Measurements from ENCODE around the gene FUT8.

Gene FUT8

GRCh38 chr14:65599375-65599774, 186.8 kb downstream of the FUT8 start:
- Histone ChIP-seq H3K4me3 (IDR thresholded peaks at IDR 0.05; ENCODE audit: insufficient read depth, low read depth, low read length) (no peak overlapping the region), H2AFZ (ENCODE audit: low read depth) (no peak overlapping the region), H3K36me3 (ENCODE audit: insufficient read depth) (no peaks in the 10 kb centered on the region), H3K9ac (no peak overlapping the region), H3K27me3 (ENCODE audit: insufficient read depth, low read depth) (no peaks in the 10 kb centered on the region), H3K4me2 (no peak overlapping the region), H3K4me1 (ENCODE audit: low read depth, poor library complexity, severe bottlenecking) (peaks cover 2% of the 10 kb centered on the region), H3K27ac (no peak overlapping the region), H4K20me1 (ENCODE audit: insufficient read depth) (no peaks in the 10 kb centered on the region), H3K79me2 (ENCODE audit: insufficient read depth, low read depth) (no peaks in the 10 kb centered on the region)
- no peak for TF ChIP-seq CTCF (conservative IDR thresholded peaks at IDR 0.05; ENCODE audit: low read depth, low read length)

GRCh38 chr14:65600742-65601141, 188.2 kb downstream of the FUT8 start:
- Histone ChIP-seq H3K27me3 (ENCODE audit: insufficient read depth, low read depth) (no peaks in the 10 kb centered on the region), H3K79me2 (ENCODE audit: insufficient read depth, low read depth) (no peaks in the 10 kb centered on the region), H3K9ac (no peak overlapping the region), H3K4me1 (ENCODE audit: low read depth, poor library complexity, severe bottlenecking) (peaks cover 7% of the 10 kb centered on the region), H3K4me3 (IDR thresholded peaks at IDR 0.05; ENCODE audit: insufficient read depth, low read depth, low read length) (no peak overlapping the region), H4K20me1 (ENCODE audit: insufficient read depth) (no peaks in the 10 kb centered on the region), H3K27ac (no peak overlapping the region), H2AFZ (ENCODE audit: low read depth) (no peak overlapping the region), H3K4me2 (no peak overlapping the region), H3K36me3 (ENCODE audit: insufficient read depth) (no peaks in the 10 kb centered on the region)
- no peak for TF ChIP-seq CTCF (conservative IDR thresholded peaks at IDR 0.05; ENCODE audit: low read depth, low read length)

GRCh38 chr14:65604535-65604934, 192.0 kb downstream of the FUT8 start:
- no peaks in the 10 kb centered on the region for H3K79me2 ChIP-seq (ENCODE audit: insufficient read depth, low read depth)
- H3K27me3 ChIP-seq (ENCODE audit: insufficient read depth, low read depth) = no peaks in the 10 kb centered on the region
- no peaks in the 10 kb centered on the region for H3K36me3 ChIP-seq (ENCODE audit: insufficient read depth)
- no peak overlapping the region for H3K9ac ChIP-seq
- TF ChIP-seq CTCF (conservative IDR thresholded peaks at IDR 0.05; ENCODE audit: low read depth, low read length) = no peak
- no peaks in the 10 kb centered on the region for H4K20me1 ChIP-seq (ENCODE audit: insufficient read depth)
- no peak overlapping the region for H3K4me3 ChIP-seq (IDR thresholded peaks at IDR 0.05; ENCODE audit: insufficient read depth, low read depth, low read length)
- H2AFZ ChIP-seq (ENCODE audit: low read depth) = no peak overlapping the region
- H3K27ac ChIP-seq = no peak overlapping the region
- H3K4me1 ChIP-seq (ENCODE audit: low read depth, poor library complexity, severe bottlenecking) = peaks cover 7% of the 10 kb centered on the region
- H3K4me2 ChIP-seq = no peak overlapping the region

- TF ChIP-seq CTCF (conservative IDR thresholded peaks at IDR 0.05; ENCODE audit: low read depth, low read length) = no peak
- no peaks in the 10 kb centered on the region for H3K79me2 ChIP-seq (ENCODE audit: insufficient read depth, low read depth)
- no peak overlapping the region for H3K4me2 ChIP-seq
- H3K9ac ChIP-seq = no peak overlapping the region
- H2AFZ ChIP-seq (ENCODE audit: low read depth) = no peak overlapping the region
- H3K27me3 ChIP-seq (ENCODE audit: insufficient read depth, low read depth) = no peaks in the 10 kb centered on the region
- H3K36me3 ChIP-seq (ENCODE audit: insufficient read depth) = no peaks in the 10 kb centered on the region
- no peak overlapping the region for H3K27ac ChIP-seq
- H4K20me1 ChIP-seq (ENCODE audit: insufficient read depth) = no peaks in the 10 kb centered on the region
- peaks cover 7% of the 10 kb centered on the region for H3K4me1 ChIP-seq (ENCODE audit: low read depth, poor library complexity, severe bottlenecking)
- H3K4me3 ChIP-seq (IDR thresholded peaks at IDR 0.05; ENCODE audit: insufficient read depth, low read depth, low read length) = no peak overlapping the region
Measured at GRCh38 chr14:65604936-65605335, 192.4 kb downstream of the FUT8 start.
